GM21515 (cell line): Measurements from ENCODE around the gene SIAH3.

Experiments used
- ATAC-seq: cut with Tn5 transposase; IDR thresholded peaks from one replicate; pipeline ENCODE4 v1.9.1; 2021; ENCODE audit not compliant: unreplicated experiment

Gene SIAH3

DNA sequence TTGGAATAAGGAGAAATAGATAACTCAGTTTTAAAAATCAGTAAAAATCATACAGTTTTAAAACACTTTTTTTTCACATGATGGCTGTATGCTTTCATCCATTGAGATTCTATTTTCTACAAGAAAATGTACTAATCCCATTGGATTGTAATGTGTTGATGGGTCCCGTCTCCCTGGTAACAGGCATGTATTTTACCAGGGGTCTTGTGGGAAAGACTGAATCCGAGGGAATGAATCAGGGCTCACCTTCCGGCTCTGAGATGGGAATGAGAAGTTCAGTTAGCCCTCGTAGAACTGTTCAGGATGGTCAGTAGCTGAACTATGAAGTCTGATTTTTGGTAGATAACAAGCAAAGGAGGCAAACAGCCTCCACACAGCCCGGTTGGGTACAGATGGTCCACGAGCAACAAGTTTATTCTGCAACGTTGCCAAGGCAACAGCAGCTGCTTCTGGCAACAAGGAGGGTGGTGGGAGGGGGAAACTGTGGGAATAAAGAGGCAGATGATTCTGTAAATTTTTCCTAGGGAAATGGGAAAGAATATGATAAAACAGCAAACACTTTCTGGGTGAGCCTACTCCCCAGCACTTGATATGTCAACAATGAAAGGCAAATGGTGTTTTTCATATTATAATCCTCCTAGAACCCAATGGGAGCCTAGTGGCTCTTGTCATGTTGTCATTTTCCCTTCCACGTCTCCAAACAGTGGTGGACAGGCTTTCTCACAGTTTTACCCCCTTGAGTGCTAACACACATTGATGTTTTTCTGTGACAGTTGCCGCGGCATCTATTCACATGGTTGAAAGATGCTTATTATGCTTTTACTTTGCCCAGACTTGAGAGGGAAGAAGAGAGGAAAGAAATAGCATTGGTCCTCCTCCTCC, 12.4 kb upstream of the SIAH3 start:
- no peak for ATAC-seq

DNA sequence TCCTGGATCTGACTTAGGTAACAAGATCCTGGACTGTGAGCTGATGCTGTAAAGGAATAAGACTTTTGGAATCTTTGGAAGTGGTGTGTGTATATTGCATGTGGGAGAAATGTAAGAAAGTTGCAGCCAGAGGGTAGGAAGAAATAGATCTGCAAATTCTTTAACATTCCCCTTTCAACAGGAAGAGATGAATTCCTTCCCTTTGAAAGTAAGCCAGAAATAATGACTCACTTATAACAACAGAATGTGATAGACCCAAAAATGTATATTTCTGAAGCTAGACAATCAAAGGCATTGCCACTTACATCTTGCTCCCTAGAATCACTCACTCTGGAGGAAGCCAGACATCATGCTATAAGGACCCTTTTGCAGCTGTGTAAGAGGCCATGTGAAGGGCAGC, 9.8 kb upstream of the SIAH3 start:
- ATAC-seq, result no peak

DNA sequence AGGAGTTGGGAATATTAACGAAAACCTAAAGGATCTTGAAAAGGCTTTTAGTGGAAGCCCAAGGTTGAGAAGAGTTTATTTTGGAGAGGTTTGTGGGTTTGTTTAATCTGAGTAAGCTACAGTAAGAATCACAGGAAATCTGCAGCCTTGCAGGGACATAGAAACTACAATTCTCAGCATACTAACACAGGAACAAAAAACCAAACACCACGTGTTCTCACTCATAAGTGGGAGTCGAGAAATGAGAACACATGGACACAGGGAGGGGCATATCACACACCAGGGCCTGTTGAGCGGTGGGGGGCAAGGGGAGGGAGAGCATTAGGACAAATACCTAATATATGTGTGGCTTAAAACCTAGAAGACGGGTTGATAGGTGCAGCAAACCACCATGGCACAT, 8.7 kb upstream of the SIAH3 start:
- ATAC-seq, result no peak

- ATAC-seq, result no peak
Observed at GRCh38 chr13:45859705-45860104, 8.2 kb upstream of the SIAH3 start.

- no peak for ATAC-seq
Observed at GRCh38 chr13:45852494-45852893, 941 bp upstream of the SIAH3 start.

GRCh38 chr13:45851956-45852355, 403 bp upstream of the SIAH3 start:
- ATAC-seq, result no peak

- ATAC-seq, result no peak
Observed at GRCh38 chr13:45850027-45850613, 1.4 kb downstream of the SIAH3 start.

DNA sequence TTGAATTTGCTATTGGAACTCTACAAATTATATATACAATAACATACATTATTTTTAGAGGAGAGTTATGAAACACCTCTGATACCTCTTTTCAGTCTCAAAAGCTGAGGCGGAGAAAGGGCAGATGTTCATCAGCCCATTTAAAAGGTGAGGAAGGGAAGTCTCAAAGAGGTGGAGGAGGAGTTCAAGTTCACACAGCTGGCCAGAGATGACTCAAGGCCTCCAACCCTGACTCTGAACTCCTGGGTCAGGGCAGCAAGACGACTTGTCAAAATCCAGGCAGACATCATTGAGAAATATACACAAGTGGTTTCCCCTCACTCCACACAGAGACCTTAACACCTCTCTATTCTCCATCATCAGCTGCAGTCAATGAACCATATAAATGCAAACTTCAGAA, 2.1 kb downstream of the SIAH3 start:
- ATAC-seq, result no peak

- no peak for ATAC-seq
Observed at GRCh38 chr13:45847554-45848224, 3.9 kb downstream of the SIAH3 start.

DNA sequence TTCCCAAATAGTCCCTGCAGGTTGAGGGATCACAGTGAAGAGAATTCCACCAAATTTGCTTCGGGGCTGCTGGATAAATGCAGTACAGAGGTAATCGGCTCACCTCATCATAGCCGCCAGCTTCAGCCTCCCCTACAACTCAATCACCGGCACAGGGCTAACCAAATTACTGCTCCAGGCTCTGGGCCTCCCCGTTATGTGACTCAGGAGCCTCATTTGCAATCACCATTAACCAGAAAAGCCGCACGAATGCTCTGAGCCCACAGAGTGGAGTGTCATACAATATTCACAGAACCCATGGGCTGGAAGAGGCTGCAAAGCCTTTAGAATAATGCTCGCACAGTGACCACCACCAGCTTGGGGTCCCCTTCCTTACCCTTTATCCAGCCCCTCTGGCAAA, 4.9 kb downstream of the SIAH3 start:
- ATAC-seq, result no peak

DNA sequence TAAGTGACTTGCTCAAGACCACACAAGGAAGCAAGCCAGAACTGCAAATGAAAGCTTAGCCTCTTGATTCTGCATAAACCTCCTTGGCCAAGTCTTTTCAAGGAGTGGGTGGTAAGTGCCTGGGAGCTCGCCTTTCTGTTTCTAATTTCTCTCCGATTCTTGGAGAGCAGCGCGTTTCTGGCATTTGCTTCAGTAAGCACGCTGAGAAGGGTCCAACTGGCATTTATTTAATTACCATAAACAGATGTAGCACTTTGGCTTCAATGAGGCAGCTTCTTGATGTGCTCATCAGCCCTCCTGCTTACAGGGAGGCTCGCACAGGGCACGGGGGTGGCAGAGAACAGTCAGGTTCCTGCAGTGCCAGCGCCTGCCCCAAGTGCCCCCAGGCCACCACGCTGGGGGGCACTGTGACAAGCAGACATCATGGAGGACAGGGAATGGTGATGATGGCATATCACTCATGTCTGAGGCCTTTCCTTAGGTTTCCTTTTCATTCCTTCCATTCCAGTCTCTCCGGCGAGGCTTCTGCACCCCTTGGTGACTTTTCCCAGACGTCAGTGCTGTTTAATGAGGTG, 13.3 kb downstream of the SIAH3 start:
- no peak for ATAC-seq

DNA sequence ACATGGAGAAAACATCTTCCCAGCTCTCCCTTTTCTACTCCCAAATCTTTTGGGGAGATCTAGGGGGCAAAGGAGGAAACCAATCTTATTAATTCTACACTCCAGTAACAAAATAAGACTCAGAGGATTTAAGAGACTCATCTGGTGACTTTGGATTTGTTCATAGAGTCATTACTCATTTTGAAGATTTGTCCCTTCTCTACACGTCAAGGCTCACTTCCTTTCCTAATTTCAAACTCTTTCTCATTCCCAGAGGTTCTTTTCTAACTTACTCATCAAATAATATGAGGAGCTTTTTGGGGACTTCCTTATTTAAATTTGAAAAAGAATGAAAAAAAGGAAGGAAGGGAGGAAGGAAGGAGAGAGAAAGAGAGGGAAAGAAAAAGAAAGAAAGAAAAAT, 14.4 kb downstream of the SIAH3 start:
- no peak for ATAC-seq

DNA sequence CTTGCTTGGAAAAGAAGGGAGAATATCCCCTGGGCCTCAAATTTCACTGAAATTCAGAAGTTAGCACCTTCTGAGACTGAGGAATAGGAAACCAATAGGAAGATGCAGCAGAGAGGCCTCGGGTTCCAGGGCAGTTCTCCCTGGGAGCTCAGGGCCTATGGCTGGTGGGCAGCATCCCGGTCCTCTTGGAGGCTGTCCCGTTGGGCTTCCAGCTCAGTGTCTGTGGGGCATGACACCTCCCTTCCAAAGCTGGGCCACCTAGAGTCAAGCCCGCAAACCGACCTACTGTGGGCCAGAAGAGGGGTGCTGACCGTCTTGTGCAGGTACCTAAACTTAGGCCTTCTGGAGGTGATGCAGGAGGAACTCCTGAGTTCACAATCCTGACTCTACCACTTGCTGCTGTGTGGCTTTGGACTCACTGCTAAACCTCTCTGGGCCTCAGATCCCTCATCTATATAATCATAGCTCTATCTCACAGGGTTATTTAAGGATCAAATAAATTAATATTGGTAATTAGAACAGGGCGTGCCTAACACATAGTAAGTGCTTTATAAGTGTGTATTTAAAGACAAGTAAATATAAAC, 17.1 kb downstream of the SIAH3 start:
- no peak for ATAC-seq

- no peak for ATAC-seq
Observed at GRCh38 chr13:45833663-45834375, 17.7 kb downstream of the SIAH3 start.

DNA sequence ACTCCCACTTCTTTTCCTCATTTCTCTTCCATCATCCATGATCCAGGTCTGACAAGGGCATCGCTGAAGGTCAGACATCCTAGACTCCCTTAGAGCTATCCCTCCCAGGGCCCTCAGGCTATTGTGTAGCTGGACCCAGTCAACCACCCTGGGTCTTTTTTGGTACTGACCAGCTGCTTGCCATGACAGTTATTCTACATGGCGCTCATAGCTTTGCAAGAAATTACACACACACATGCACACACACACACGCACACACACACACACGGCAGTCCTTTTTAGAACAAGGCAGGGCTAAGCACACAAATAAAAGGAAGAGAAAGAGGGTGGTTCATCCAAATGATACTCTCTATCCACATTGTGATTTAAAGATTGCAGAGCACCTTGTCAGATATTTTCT, 18.3 kb downstream of the SIAH3 start:
- no peak for ATAC-seq

DNA sequence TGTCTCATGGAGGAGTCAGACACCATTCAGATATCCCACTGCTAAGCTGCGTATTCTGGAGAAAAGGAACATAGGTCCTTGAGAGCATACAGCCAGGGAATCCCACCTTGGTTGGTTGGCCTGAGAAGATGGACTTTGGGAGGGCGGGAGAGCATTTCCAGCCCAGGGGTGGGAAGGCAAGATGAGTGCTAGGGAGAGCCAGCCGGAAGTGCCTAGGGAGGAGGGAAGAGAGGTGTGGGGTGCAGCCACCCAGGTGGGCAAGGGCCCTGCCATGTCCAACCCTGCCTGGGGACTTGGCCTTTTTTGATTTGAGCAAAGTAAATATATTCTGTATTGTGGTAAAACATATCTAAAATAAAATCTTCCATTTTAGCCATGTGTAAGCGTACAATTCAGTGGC, 19.7 kb downstream of the SIAH3 start:
- no peak for ATAC-seq

DNA sequence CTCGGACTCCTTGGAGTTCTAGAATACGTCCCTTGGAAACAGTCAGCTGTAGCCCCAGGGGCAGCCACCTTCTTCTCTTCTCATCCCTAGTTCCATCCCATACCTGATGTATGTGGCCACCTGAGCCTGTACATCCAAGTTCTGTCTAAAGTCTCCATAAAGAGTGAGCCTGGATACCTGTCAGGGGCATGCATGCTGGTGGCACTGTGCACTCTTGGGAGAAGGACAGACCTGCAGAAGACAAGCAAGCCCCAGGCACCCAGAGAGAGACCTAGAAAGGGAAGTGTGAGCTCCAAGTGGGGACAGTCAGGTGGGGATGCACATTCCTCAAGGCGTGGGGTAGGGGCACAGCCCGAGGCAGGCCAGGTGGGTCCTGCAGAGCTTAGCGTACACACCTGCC, 21.4 kb downstream of the SIAH3 start:
- ATAC-seq, result no peak

GRCh38 chr13:45828256-45828968, 23.1 kb downstream of the SIAH3 start:
- no peak for ATAC-seq

GRCh38 chr13:45827318-45827717, 24.2 kb downstream of the SIAH3 start:
- ATAC-seq, result no peak

DNA sequence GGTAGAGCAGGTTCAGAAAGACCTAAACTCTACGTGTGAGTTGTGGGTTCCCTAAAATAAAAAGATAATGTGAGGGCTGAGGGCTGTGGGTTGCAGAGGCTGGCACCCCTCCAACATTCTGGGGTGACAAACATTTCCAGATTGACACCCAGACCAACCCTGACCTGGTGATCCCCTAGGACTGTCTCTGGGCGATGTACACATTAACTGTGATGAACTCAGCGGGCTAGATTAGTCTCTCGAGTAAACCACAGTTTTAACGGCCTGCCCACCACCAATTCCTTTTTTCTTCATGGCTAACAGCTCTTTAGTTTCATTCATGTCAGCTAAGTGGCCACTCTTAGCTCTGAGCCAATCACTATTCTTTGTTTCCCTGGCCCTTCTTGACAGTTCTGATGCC, 24.8 kb downstream of the SIAH3 start:
- ATAC-seq, result no peak
